Inferior parietal cortex (tissue), 1 donor: ENCODE measurements around the gene NOTCH2NLA.
"Not testable (repeated sequence)": the region's sequence is repeated elsewhere in the genome, so short reads cannot be mapped to it uniquely, and the experiment has no call there.

ENCODE experiments used
- DNase-seq: peaks from one replicate; pipeline ENCODE4 v3.0.0-alpha.2; 2016; ENCODE audit errors: extremely low spot score

NOTCH2NLA gene

DNA sequence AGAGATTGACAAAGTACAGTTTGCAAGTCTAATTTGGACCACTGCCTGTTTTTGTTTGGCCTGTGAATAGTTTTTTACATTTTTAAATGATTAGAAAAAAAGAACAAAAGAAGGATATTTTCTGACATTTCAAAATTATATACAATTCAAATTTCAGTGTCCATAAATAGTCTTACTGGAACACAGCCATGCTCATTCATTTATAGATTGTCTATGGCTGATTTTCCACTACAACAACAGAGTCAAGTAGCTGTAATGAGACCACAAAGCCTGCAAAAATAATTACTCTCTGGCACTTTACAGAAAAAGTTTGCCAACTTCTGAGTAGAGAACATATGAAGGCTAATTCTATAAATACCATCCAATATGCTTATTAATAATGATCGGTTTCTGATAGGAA lies 61.1 kb downstream of the NOTCH2NLA start:
- DNase-seq = not testable (repeated sequence)

DNA sequence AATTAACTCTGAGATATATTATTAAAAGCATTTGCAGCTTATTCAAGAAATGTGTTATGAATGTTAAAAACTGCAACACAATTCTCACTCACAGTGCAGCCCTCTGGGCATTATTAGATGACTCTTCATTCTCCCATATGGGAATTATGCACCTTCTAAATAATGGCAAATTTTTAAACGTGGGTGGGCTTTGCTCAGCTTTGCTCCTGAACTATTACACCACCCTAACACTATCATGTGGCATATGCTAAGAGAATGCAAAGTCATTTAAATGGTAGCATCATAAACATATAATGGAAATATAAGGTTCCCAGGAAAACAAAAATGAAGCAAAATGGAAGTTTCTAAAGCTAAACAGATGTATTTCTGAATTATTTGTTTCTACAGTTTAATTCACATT lies 61.5 kb downstream of the NOTCH2NLA start:
- DNase-seq = not testable (repeated sequence)

DNA sequence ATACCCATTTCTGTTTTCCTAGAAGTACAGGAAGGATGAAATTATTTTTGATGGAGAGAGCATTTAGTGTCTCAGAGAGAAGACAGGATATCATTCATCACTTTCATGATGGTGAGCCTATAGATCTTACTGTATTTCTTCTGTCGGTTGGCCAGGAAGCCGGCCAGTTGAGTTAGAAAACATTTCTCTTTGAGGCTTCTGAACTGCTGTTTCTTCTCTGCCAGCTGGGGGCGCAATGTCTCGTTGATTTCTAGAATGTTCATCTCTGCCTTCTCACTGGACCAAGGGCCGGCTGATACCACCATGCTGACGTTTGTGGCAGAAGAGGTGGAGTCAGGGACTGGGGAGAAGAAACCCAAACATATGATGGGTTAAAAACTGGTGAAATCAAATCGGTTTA lies 84.4 kb downstream of the NOTCH2NLA start, which contains the start of gene NBPF10:
NBPF10 (minus strand) TSS at position 340 of the 400 bp plus-strand sequence; CDS start at position 305, 35 bp downstream.
- not testable (repeated sequence) for DNase-seq
